Right lobe of liver (tissue), 6 donors: ENCODE data around the gene FAH. TPM values are rescaled to one million over a fixed set of nuclear protein-coding genes. Genes with fewer than 3 reads are reported as not detected.

ENCODE experiments used
- ATAC-seq, 4 donors: fragments of 200-7000 bp; cut with Tn5 transposase; one replicate each; pipeline ENCODE4 v1.9.1; 2020; ENCODE audit warnings: mild to moderate bottlenecking in 4 of 4, moderate library complexity in 4 of 4
- DNase-seq, 3 donors: peaks; one replicate each; pipeline ENCODE4 v3.0.0-alpha.2; 2020
- H3K27ac ChIP-seq, 3 donors: fragments of 200-600 bp; one replicate each; pipeline ENCODE4 v1.8.0; 2022
- H3K27me3 ChIP-seq, 2 donors: fragments of 200-600 bp; one replicate each; pipeline ENCODE4 v1.8.0; 2022
- H3K36me3 ChIP-seq, 4 donors: fragments of 200-600 bp; sonication (generic) in 1 of 4; one replicate each; pipeline versions ENCODE4 v1.5.1 to v1.8.0; 2017 to 2022; ENCODE audit warnings: control low read depth in 1 of 4
- H3K4me1 ChIP-seq, 4 donors: fragments of 200-600 bp; sonication (generic) in 1 of 4; one replicate each; pipeline versions ENCODE4 v1.5.1 to v1.8.0; 2017 to 2022; ENCODE audit warnings: control low read depth in 1 of 4
- H3K4me3 ChIP-seq, 3 donors: fragments of 200-600 bp; one replicate each; pipeline ENCODE4 v1.8.0; 2022
- H3K9me3 ChIP-seq, 4 donors: fragments of 200-600 bp; sonication (generic) in 1 of 4; one replicate each; pipeline versions ENCODE4 v1.5.1 to v1.8.0; 2017 to 2022; ENCODE audit warnings: control low read depth in 1 of 4
- CTCF ChIP-seq, 4 donors: fragments of 200-600 bp in 3 of 4; fragments of 450-650 bp in 1 of 4; IDR thresholded peaks; one replicate each; pipeline versions ENCODE4 v1.5.1 to v1.8.0; 2016 to 2022; ENCODE audit warnings: antibody characterized with exemption in 4 of 4, mild to moderate bottlenecking in 2 of 4
- POLR2A ChIP-seq: fragments of 450-650 bp; IDR thresholded peaks from one replicate; pipeline ENCODE4 v1.6.1; 2017; ENCODE audit warnings: antibody characterized with exemption, mild to moderate bottlenecking
- WGBS: methylation state at CpG from one replicate; pipeline ENCODE4 v1.1.6; 2018; ENCODE audit warnings: low coverage, low lambda C conversion rate; ENCODE audit not compliant: insufficient coverage; ENCODE audit errors: missing lambda C conversion rate; 5-methylcytosine and 5-hydroxymethylcytosine counted together
- intact Hi-C, 2 donors: fragments of 100-400 bp; cut with DNase I; formaldehyde crosslinking; loops; one replicate each; pipeline versions ENCODE4 v1.11.2 to v1.14.1; 2022
- total RNA-seq, 6 experiments: library from RNA; depleted of rRNA in 2 of 6; stranded (reverse); fragments of >200 nt in 2 of 6; fragmentation: NEBNext Ultra II Directional in 3 of 6; extraction: Animal tissue kit (Norgen Biotek cat#: 25700) in 3 of 6; gene quantifications; one replicate each; pipeline versions ENCODE4 v1.1.0 to v1.2.4, GENCODE V29; 2016 to 2023
- donor health status: DM: no; HTN: yes; CAD: no.
- donor health status: DM: no; HTN: no; CAD: no.
- donor health status: DM: no; HTN: no; CAD: no.
- donor health status: DM: no; HTN: yes; CAD: no.
- donor health status: DM: no; HTN: yes; CAD: no.

The FAH gene
- total RNA-seq, 6 experiments from 2014 or later, result 164 to 250 (median 219) TPM

GRCh38 chr15:80163217-80163616, 10.4 kb downstream of the FAH start:
- TF ChIP-seq CTCF (IDR thresholded peaks at IDR 0.05), result no peak
- peak; percentile 3 for TF ChIP-seq POLR2A
- WGBS, result 33% methylated on average over 5 of the region's 5 CpGs

GRCh38 chr15:80163897-80164296, 11.1 kb downstream of the FAH start:
- peak; percentile 7 for TF ChIP-seq POLR2A
- no peak for TF ChIP-seq CTCF (IDR thresholded peaks at IDR 0.05)
- Histone ChIP-seq H3K27ac (peak overlapping the region in 1 of 3 donors; percentile 10), H3K4me1 (peaks cover 2 to 52% (median 33%) of the 10 kb centered on the region in 4 donors), H3K4me3 (no peak overlapping the region), H3K27me3 (no peaks in the 10 kb centered on the region), H3K36me3 (peaks cover 0 to 35% (median 14%) of the 10 kb centered on the region in 4 donors), H3K9me3 (no peaks in the 10 kb centered on the region)
- WGBS, result no CpG with 5 or more reads among the region's 1 CpG
- DNase-seq, result no peak
- intact Hi-C loops, result no loop called here
- ATAC-seq, result no peak

More at GRCh38 chr15:80163217-80163616, 10.4 kb downstream of the FAH start:
- Histone ChIP-seq H3K4me3 (no peak overlapping the region), H3K4me1 (peaks cover 2 to 58% (median 35%) of the 10 kb centered on the region in 4 donors), H3K27ac (peak overlapping the region in 2 of 3 donors; percentile 27 to 75), H3K9me3 (no peaks in the 10 kb centered on the region), H3K36me3 (peaks cover 0 to 35% (median 12%) of the 10 kb centered on the region in 4 donors), H3K27me3 (no peaks in the 10 kb centered on the region)
- ATAC-seq (peak; percentile 79 to 91 (median 84)), DNase-seq (peak; percentile 86 to 93 (median 90))
- intact Hi-C loops, result no loop called here

DNA sequence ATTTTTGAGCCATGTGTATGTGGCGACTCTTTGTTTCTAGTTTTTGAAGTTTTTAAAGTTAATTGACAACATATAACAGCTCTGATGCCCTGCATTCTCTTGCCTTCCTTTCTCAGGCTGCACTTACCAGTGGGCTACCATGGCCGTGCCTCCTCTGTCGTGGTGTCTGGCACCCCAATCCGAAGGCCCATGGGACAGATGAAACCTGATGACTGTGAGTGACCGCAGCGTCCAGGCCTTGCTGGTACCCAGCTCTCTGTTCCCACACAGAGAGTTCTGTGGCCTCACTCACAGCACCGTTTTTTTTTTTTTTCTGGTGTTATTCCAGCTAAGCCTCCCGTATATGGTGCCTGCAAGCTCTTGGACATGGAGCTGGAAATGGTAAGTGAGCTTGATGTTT, 15.1 kb downstream of the FAH start:
- WGBS, result 84% methylated on average over 5 of the region's 8 CpGs
- no peaks in the 10 kb centered on the region for H3K27me3 ChIP-seq
- H3K9me3 ChIP-seq, result no peaks in the 10 kb centered on the region
- peaks cover 0 to 45% (median 23%) of the 10 kb centered on the region in 4 donors for H3K4me1 ChIP-seq
- ATAC-seq (no peak), DNase-seq (no peak)
- H3K36me3 ChIP-seq, result peaks cover 0 to 35% (median 8%) of the 10 kb centered on the region in 4 donors
- intact Hi-C loops, result no loop called here
- no peak overlapping the region for H3K4me3 ChIP-seq
- TF ChIP-seq CTCF (IDR thresholded peaks at IDR 0.05), result no peak
- no peak for TF ChIP-seq POLR2A
- no peak overlapping the region for H3K27ac ChIP-seq

DNA sequence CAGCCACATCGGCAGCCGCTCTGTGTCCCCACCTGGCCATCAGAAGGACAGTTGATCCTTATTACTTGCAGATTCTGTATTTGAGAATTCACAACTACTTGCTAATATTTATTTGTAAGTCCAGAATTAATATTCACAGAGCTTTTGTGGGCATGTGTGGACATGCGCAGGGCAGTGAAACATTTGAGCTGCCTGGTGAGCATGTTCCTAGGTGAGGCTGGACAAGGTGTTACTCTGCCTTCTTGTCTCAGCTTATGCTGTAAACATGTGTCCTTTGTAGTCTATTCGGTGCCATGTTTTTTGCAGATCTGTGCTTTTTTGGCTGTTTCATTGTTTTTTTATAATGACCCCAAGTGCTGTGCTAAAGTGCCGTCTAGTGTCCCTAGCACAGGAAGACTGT, 15.6 kb downstream of the FAH start:
- ATAC-seq, result no peak
- no peak for TF ChIP-seq POLR2A
- no peak for TF ChIP-seq CTCF (IDR thresholded peaks at IDR 0.05)
- no peak for DNase-seq
- Histone ChIP-seq H3K27ac (no peak overlapping the region), H3K36me3 (peaks cover 0 to 35% (median 8%) of the 10 kb centered on the region in 4 donors), H3K9me3 (no peaks in the 10 kb centered on the region), H3K4me3 (no peak overlapping the region), H3K27me3 (no peaks in the 10 kb centered on the region), H3K4me1 (peaks cover 0 to 48% (median 25%) of the 10 kb centered on the region in 4 donors)
- WGBS, result 94% methylated on average over 4 of the region's 5 CpGs
- intact Hi-C loops, result no loop called here
